Measurements from ENCODE around the gene RACGAP1. TPM values are rescaled to one million over a fixed set of nuclear protein-coding genes. Genes with fewer than 3 reads are reported as not detected.

Gene RACGAP1
- polyA plus RNA-seq, 4 donors = 3.5 to 25.9 (median 14.4) TPM

GRCh38 chr12:50058743-50059312 is 33.5 kb upstream of the RACGAP1 start:
- H3K36me3 ChIP-seq (ENCODE audit: control insufficient read depth in 3 of 3, insufficient read depth in 2 of 3, low read depth in 1 of 3, low read length in 3 of 3) = peaks cover 0 to 4% (median 0%) of the 10 kb centered on the region in 3 donors
- no peaks in the 10 kb centered on the region for H3K9me3 ChIP-seq (ENCODE audit: control insufficient read depth in 2 of 2, insufficient read depth in 1 of 2, low read depth in 1 of 2, low read length in 1 of 2)
- peaks cover 5 to 34% (median 5%) of the 10 kb centered on the region in 3 donors for H3K27me3 ChIP-seq (ENCODE audit: control insufficient read depth in 3 of 3, insufficient read depth in 3 of 3, low read length in 3 of 3)
- DNase-seq (no peak), FAIRE-seq (no peak)
- H3K27ac ChIP-seq (ENCODE audit: low read depth in 1 of 3, low read length in 2 of 3) = no peak overlapping the region
- H3K4me3 ChIP-seq (ENCODE audit: low read depth in 1 of 3, low read length in 3 of 3) = no peak overlapping the region
- WGBS, 3 donors = 85 to 88% (median 87%) methylated on average over 15 of the region's 15 CpGs
- H3K4me1 ChIP-seq (ENCODE audit: control insufficient read depth in 3 of 3, insufficient read depth in 2 of 3, low read depth in 1 of 3, low read length in 2 of 3) = peaks cover 0 to 14% (median 0%) of the 10 kb centered on the region in 3 donors

GRCh38 chr12:50057896-50058670 is 32.8 kb upstream of the RACGAP1 start:
- no peak for FAIRE-seq
- no peak for DNase-seq
- H3K27me3 ChIP-seq (ENCODE audit: control insufficient read depth in 3 of 3, insufficient read depth in 3 of 3, low read length in 3 of 3) = peaks cover 5 to 34% (median 5%) of the 10 kb centered on the region in 3 donors
- no peaks in the 10 kb centered on the region for H3K9me3 ChIP-seq (ENCODE audit: control insufficient read depth in 2 of 2, insufficient read depth in 1 of 2, low read depth in 1 of 2, low read length in 1 of 2)
- peaks cover 0 to 4% (median 0%) of the 10 kb centered on the region in 3 donors for H3K36me3 ChIP-seq (ENCODE audit: control insufficient read depth in 3 of 3, insufficient read depth in 2 of 3, low read depth in 1 of 3, low read length in 3 of 3)
- H3K4me3 ChIP-seq (ENCODE audit: low read depth in 1 of 3, low read length in 3 of 3) = peak overlapping the region; percentile 29 to 61 (median 34)
- H3K27ac ChIP-seq (ENCODE audit: low read depth in 1 of 3, low read length in 2 of 3) = no peak overlapping the region
- H3K4me1 ChIP-seq (ENCODE audit: control insufficient read depth in 3 of 3, insufficient read depth in 2 of 3, low read depth in 1 of 3, low read length in 2 of 3) = peaks cover 0 to 14% (median 0%) of the 10 kb centered on the region in 3 donors
- 18 to 25% (median 23%) methylated on average over 22 to 30 of the region's 30 CpGs for WGBS, 3 donors

GRCh38 chr12:50057000-50057841 is 31.9 kb upstream of the RACGAP1 start, which contains the start of gene ASIC1:
TSS of gene ASIC1 (plus strand) at chr12:50057596. CDS start at chr12:50058767, 1,171 bp downstream.
- peak within 1 kb of the TSS; percentile 29 to 61 (median 48) for H3K4me3 ChIP-seq (ENCODE audit: low read depth in 1 of 3, low read length in 3 of 3)
- H3K27ac ChIP-seq (ENCODE audit: low read depth in 1 of 3, low read length in 2 of 3) = peak within 1 kb of the TSS in 2 of 3 donors; percentile 2 to 32
- H3K4me1 ChIP-seq (ENCODE audit: control insufficient read depth in 3 of 3, insufficient read depth in 2 of 3, low read depth in 1 of 3, low read length in 2 of 3) = peaks cover 0 to 14% (median 0%) of the 10 kb centered on the region in 3 donors
- H3K27me3 ChIP-seq (ENCODE audit: control insufficient read depth in 3 of 3, insufficient read depth in 3 of 3, low read length in 3 of 3) = peaks cover 5 to 34% (median 5%) of the 10 kb centered on the region in 3 donors
- FAIRE-seq (no peak), DNase-seq (peak; percentile 43 to 82)
- peaks cover 0 to 4% (median 0%) of the 10 kb centered on the region in 3 donors for H3K36me3 ChIP-seq (ENCODE audit: control insufficient read depth in 3 of 3, insufficient read depth in 2 of 3, low read depth in 1 of 3, low read length in 3 of 3)
- no peaks in the 10 kb centered on the region for H3K9me3 ChIP-seq (ENCODE audit: control insufficient read depth in 2 of 2, insufficient read depth in 1 of 2, low read depth in 1 of 2, low read length in 1 of 2)
- WGBS, 3 donors = 0 to 1% (median 1%) methylated on average over 26 to 88 of the region's 88 CpGs

- WGBS, 3 donors = 18 to 28% (median 23%) methylated on average over 3 of the region's 3 CpGs
- FAIRE-seq = no peak
These were observed 31.3 kb upstream of the RACGAP1 start for GRCh38 chr12:50056639-50056976.

GRCh38 chr12:50055831-50056638 is 30.7 kb upstream of the RACGAP1 start:
- H3K4me1 ChIP-seq (ENCODE audit: control insufficient read depth in 3 of 3, insufficient read depth in 2 of 3, low read depth in 1 of 3, low read length in 2 of 3) = peaks cover 0 to 22% (median 0%) of the 10 kb centered on the region in 3 donors
- H3K27ac ChIP-seq (ENCODE audit: low read depth in 1 of 3, low read length in 2 of 3) = no peak overlapping the region
- WGBS, 3 donors = 10 to 13% (median 12%) methylated on average over 17 of the region's 17 CpGs
- H3K4me3 ChIP-seq (ENCODE audit: low read depth in 1 of 3, low read length in 3 of 3) = no peak overlapping the region
- H3K27me3 ChIP-seq (ENCODE audit: control insufficient read depth in 3 of 3, insufficient read depth in 3 of 3, low read length in 3 of 3) = peaks cover 5 to 42% (median 5%) of the 10 kb centered on the region in 3 donors
- no peaks in the 10 kb centered on the region for H3K9me3 ChIP-seq (ENCODE audit: control insufficient read depth in 2 of 2, insufficient read depth in 1 of 2, low read depth in 1 of 2, low read length in 1 of 2)
- FAIRE-seq = no peak
- peak; percentile 39 to 77 for DNase-seq
- peaks cover 0 to 4% (median 0%) of the 10 kb centered on the region in 3 donors for H3K36me3 ChIP-seq (ENCODE audit: control insufficient read depth in 3 of 3, insufficient read depth in 2 of 3, low read depth in 1 of 3, low read length in 3 of 3)

More at GRCh38 chr12:50056639-50056976, 31.3 kb upstream of the RACGAP1 start:
- DNase-seq = no peak
- peaks cover 5 to 39% (median 5%) of the 10 kb centered on the region in 3 donors for H3K27me3 ChIP-seq (ENCODE audit: control insufficient read depth in 3 of 3, insufficient read depth in 3 of 3, low read length in 3 of 3)
- peaks cover 0 to 4% (median 0%) of the 10 kb centered on the region in 3 donors for H3K36me3 ChIP-seq (ENCODE audit: control insufficient read depth in 3 of 3, insufficient read depth in 2 of 3, low read depth in 1 of 3, low read length in 3 of 3)
- no peak overlapping the region for H3K27ac ChIP-seq (ENCODE audit: low read depth in 1 of 3, low read length in 2 of 3)
- H3K4me3 ChIP-seq (ENCODE audit: low read depth in 1 of 3, low read length in 3 of 3) = peak overlapping the region in 1 of 3 donors; percentile 48
- no peaks in the 10 kb centered on the region for H3K9me3 ChIP-seq (ENCODE audit: control insufficient read depth in 2 of 2, insufficient read depth in 1 of 2, low read depth in 1 of 2, low read length in 1 of 2)
- H3K4me1 ChIP-seq (ENCODE audit: control insufficient read depth in 3 of 3, insufficient read depth in 2 of 3, low read depth in 1 of 3, low read length in 2 of 3) = peaks cover 0 to 17% (median 0%) of the 10 kb centered on the region in 3 donors

- Histone ChIP-seq H3K4me1 (ENCODE audit: control insufficient read depth in 3 of 3, insufficient read depth in 2 of 3, low read depth in 1 of 3, low read length in 2 of 3) (peaks cover 0 to 30% (median 2%) of the 10 kb centered on the region in 3 donors), H3K27ac (ENCODE audit: low read depth in 1 of 3, low read length in 2 of 3) (no peak overlapping the region), H3K36me3 (ENCODE audit: control insufficient read depth in 3 of 3, insufficient read depth in 2 of 3, low read depth in 1 of 3, low read length in 3 of 3) (no peaks in the 10 kb centered on the region), H3K4me3 (ENCODE audit: low read depth in 1 of 3, low read length in 3 of 3) (no peak overlapping the region), H3K27me3 (ENCODE audit: control insufficient read depth in 3 of 3, insufficient read depth in 3 of 3, low read length in 3 of 3) (peaks cover 5 to 46% (median 8%) of the 10 kb centered on the region in 3 donors), H3K9me3 (ENCODE audit: control insufficient read depth in 2 of 2, insufficient read depth in 1 of 2, low read depth in 1 of 2, low read length in 1 of 2) (no peaks in the 10 kb centered on the region)
- 70 to 94% (median 81%) methylated on average over 1 of the region's 1 CpG for WGBS, 3 donors
- FAIRE-seq = no peak
- no peak for DNase-seq
These were observed 28.3 kb upstream of the RACGAP1 start for GRCh38 chr12:50053583-50053982.

GRCh38 chr12:50052964-50053363 is 27.7 kb upstream of the RACGAP1 start:
- DNase-seq (no peak), FAIRE-seq (no peak)
- no peak overlapping the region for H3K4me3 ChIP-seq (ENCODE audit: low read depth in 1 of 3, low read length in 3 of 3)
- no peaks in the 10 kb centered on the region for H3K9me3 ChIP-seq (ENCODE audit: control insufficient read depth in 2 of 2, insufficient read depth in 1 of 2, low read depth in 1 of 2, low read length in 1 of 2)
- peaks cover 0 to 30% (median 2%) of the 10 kb centered on the region in 3 donors for H3K4me1 ChIP-seq (ENCODE audit: control insufficient read depth in 3 of 3, insufficient read depth in 2 of 3, low read depth in 1 of 3, low read length in 2 of 3)
- peaks cover 5 to 40% (median 8%) of the 10 kb centered on the region in 3 donors for H3K27me3 ChIP-seq (ENCODE audit: control insufficient read depth in 3 of 3, insufficient read depth in 3 of 3, low read length in 3 of 3)
- H3K27ac ChIP-seq (ENCODE audit: low read depth in 1 of 3, low read length in 2 of 3) = no peak overlapping the region
- H3K36me3 ChIP-seq (ENCODE audit: control insufficient read depth in 3 of 3, insufficient read depth in 2 of 3, low read depth in 1 of 3, low read length in 3 of 3) = no peaks in the 10 kb centered on the region
- WGBS, 3 donors = 90 to 93% (median 91%) methylated on average over 7 of the region's 7 CpGs

Measured in small intestine (tissue), 7 donors.